GM12872 (cell line): Measurements from ENCODE around the gene MED27.

Source experiments
- CTCF ChIP-seq: IDR thresholded peaks from 3 replicates; pipeline ENCODE4 v1.5.1; 2011; ENCODE audit warnings: low read depth, mild to moderate bottlenecking, low read length, moderate library complexity; ENCODE audit not compliant: insufficient read depth

Gene MED27

GRCh38 chr9:132024589-132024988 lies 55.1 kb downstream of the MED27 start:
- no peak for TF ChIP-seq CTCF

GRCh38 chr9:132023419-132024180 lies 56.1 kb downstream of the MED27 start:
- no peak for TF ChIP-seq CTCF

GRCh38 chr9:132020820-132021510 lies 58.7 kb downstream of the MED27 start:
- no peak for TF ChIP-seq CTCF

GRCh38 chr9:132020272-132020671 lies 59.4 kb downstream of the MED27 start:
- TF ChIP-seq CTCF: no peak

GRCh38 chr9:132019702-132020101 lies 60.0 kb downstream of the MED27 start:
- TF ChIP-seq CTCF: no peak

GRCh38 chr9:132018957-132019405 lies 60.7 kb downstream of the MED27 start:
- TF ChIP-seq CTCF: no peak

- no peak for TF ChIP-seq CTCF
These were observed 63.2 kb downstream of the MED27 start for GRCh38 chr9:132016456-132016855.
